Subcutaneous adipose tissue (tissue), 4 donors: ENCODE results near the gene COL9A3. TPM values are rescaled to one million over a fixed set of nuclear protein-coding genes. Genes with fewer than 3 reads are reported as not detected.

Source experiments
- CTCF ChIP-seq: fragments of 450-650 bp; IDR thresholded peaks from one replicate; pipeline ENCODE4 v1.5.1; 2016; ENCODE audit warnings: low read depth, mild to moderate bottlenecking, control low read depth, antibody characterized with exemption, moderate library complexity
- total RNA-seq, 4 donors: library from RNA; depleted of rRNA; stranded (reverse); fragments of >200 nt; gene quantifications; one replicate each; pipeline ENCODE4 v1.1.0, GENCODE V29; 2016

The COL9A3 gene
- total RNA-seq, 4 donors from 2014 or later = 0.22 to 1.3 TPM; not detected in 2

GRCh38 chr20:62838128-62838891 lies 21.5 kb downstream of the COL9A3 start:
- TF ChIP-seq CTCF = no peak

- no peak for TF ChIP-seq CTCF
Measured at GRCh38 chr20:62839261-62839660, 22.4 kb downstream of the COL9A3 start.

- TF ChIP-seq CTCF = no peak
Measured at GRCh38 chr20:62839816-62840215, 23.0 kb downstream of the COL9A3 start.

- TF ChIP-seq CTCF = no peak
Measured at GRCh38 chr20:62840244-62841197, 23.7 kb downstream of the COL9A3 start.

GRCh38 chr20:62841705-62842212 lies 24.9 kb downstream of the COL9A3 start:
- no peak for TF ChIP-seq CTCF

- no peak for TF ChIP-seq CTCF
Measured at GRCh38 chr20:62843656-62844055, 26.8 kb downstream of the COL9A3 start.

- no peak for TF ChIP-seq CTCF
Measured at GRCh38 chr20:62844182-62844581, 27.3 kb downstream of the COL9A3 start.
